IMR-90 (cell line): ENCODE results near the gene ZNF136. TPM values are rescaled to one million over a fixed set of nuclear protein-coding genes. Genes with fewer than 3 reads are reported as not detected.

Experiments
- ATAC-seq: fragments of 200-7000 bp; cut with Tn5 transposase; 2 replicates; pipeline ENCODE4 v1.9.1; 2020; ENCODE audit warnings: low read depth, mild to moderate bottlenecking, moderate library complexity
- BruUV-seq: library from RNA; stranded (reverse); fragments of 400-500 nt; replicated peaks from 2 replicates; lab custom pipeline; 2021; lab: Mats Ljungman, UMichigan
- CTCF ChIA-PET: fragments of 300-600 bp; formaldehyde crosslinking; extraction: SDS; loops from one replicate; lab custom pipeline; 2021; ENCODE audit warnings: antibody characterized with exemption; lab: Yijun Ruan, JAX
- POLR2A ChIA-PET: fragments of 300-600 bp; sonication (Branson Sonifier 250); formaldehyde crosslinking; loops from one replicate; lab custom pipeline; 2022; ENCODE audit warnings: antibody characterized with exemption; ENCODE audit not compliant: unreplicated experiment; lab: Charles Lee
- DNase-seq: peaks from one replicate; pipeline ENCODE4 v3.0.0; 2013
- H2AFZ ChIP-seq: replicated peaks from 2 replicates; pipeline ENCODE3; 2013; ENCODE audit warnings: low read length, mild to moderate bottlenecking; ENCODE audit not compliant: poor library complexity
- H2AK5ac ChIP-seq: 2 replicates; pipeline ENCODE4 v1.6.1; 2013; ENCODE audit warnings: low read depth, low read length, inconsistent platforms
- H2AK9ac ChIP-seq: replicated peaks from 2 replicates; pipeline ENCODE3; 2013; ENCODE audit warnings: mild to moderate bottlenecking, low read depth, low read length, moderate library complexity; ENCODE audit not compliant: poor library complexity
- H2BK120ac ChIP-seq: 2 replicates; pipeline ENCODE4 v1.6.1; 2013; ENCODE audit warnings: low read depth, low read length, inconsistent platforms
- H2BK15ac ChIP-seq: 3 replicates; pipeline ENCODE4 v1.6.1; 2013; ENCODE audit warnings: low read depth, low read length, inconsistent platforms
- H2BK20ac ChIP-seq: 2 replicates; pipeline ENCODE4 v1.6.1; 2013; ENCODE audit warnings: low read depth, mild to moderate bottlenecking, inconsistent platforms, low read length, moderate library complexity
- H2BK5ac ChIP-seq: 2 replicates; pipeline ENCODE4 v1.6.1; 2013; ENCODE audit warnings: mild to moderate bottlenecking, low read depth, low read length, inconsistent platforms; ENCODE audit not compliant: poor library complexity, severe bottlenecking
- H3K14ac ChIP-seq: replicated peaks from 2 replicates; pipeline ENCODE4 v1.6.1; 2013; ENCODE audit warnings: low read depth, low read length, inconsistent platforms
- H3K18ac ChIP-seq: 2 replicates; pipeline ENCODE4 v1.6.1; 2013; ENCODE audit warnings: low read depth, low read length, control low read depth
- H3K23ac ChIP-seq: 2 replicates; pipeline ENCODE4 v1.6.1; 2013; ENCODE audit warnings: low read depth, low read length, inconsistent platforms
- H3K27ac ChIP-seq: 2 replicates; pipeline ENCODE4 v1.5.1; 2013; ENCODE audit warnings: mild to moderate bottlenecking, control low read depth, low read length; ENCODE audit not compliant: insufficient read depth
- H3K27me3 ChIP-seq: 2 replicates; pipeline ENCODE4 v1.6.1; 2013; ENCODE audit warnings: low read length; ENCODE audit not compliant: control insufficient read depth, insufficient read depth
- H3K36me3 ChIP-seq: 2 replicates; pipeline ENCODE4 v1.6.1; 2013; ENCODE audit warnings: low read length, mixed read lengths; ENCODE audit not compliant: control insufficient read depth, insufficient read depth
- H3K4ac ChIP-seq: 2 replicates; pipeline ENCODE4 v1.6.1; 2013; ENCODE audit warnings: low read depth, low read length, inconsistent platforms
- H3K4me1 ChIP-seq: 2 replicates; pipeline ENCODE4 v1.6.1; 2013; ENCODE audit warnings: low read length, mixed read lengths; ENCODE audit not compliant: control insufficient read depth, insufficient read depth
- H3K4me2 ChIP-seq: 2 replicates; pipeline ENCODE4 v1.6.1; 2013; ENCODE audit warnings: low read depth, mild to moderate bottlenecking, control low read depth, low read length, moderate library complexity
- H3K4me3 ChIP-seq: 2 replicates; pipeline ENCODE4 v1.5.1; 2013; ENCODE audit warnings: low read depth, mild to moderate bottlenecking, control low read depth, low read length, moderate library complexity; ENCODE audit not compliant: insufficient read depth
- H3K56ac ChIP-seq: 2 replicates; pipeline ENCODE4 v1.6.1; 2013; ENCODE audit warnings: low read length, inconsistent platforms; ENCODE audit not compliant: insufficient read depth; ENCODE audit errors: extremely low read depth
- H3K79me1 ChIP-seq, 2 experiments: 2 replicates each; pipeline ENCODE4 v1.6.1; 2013; ENCODE audit warnings: low read length in 2 of 2, inconsistent platforms in 1 of 2, low read depth in 1 of 2
- H3K9ac ChIP-seq: 2 replicates; pipeline ENCODE4 v1.6.1; 2013; ENCODE audit warnings: low read depth, low read length, control low read depth
- H3K9me1 ChIP-seq: 2 replicates; pipeline ENCODE4 v1.6.1; 2013; ENCODE audit warnings: low read length, inconsistent platforms; ENCODE audit not compliant: insufficient read depth
- H3K9me3 ChIP-seq: 2 replicates; pipeline ENCODE4 v1.6.1; 2013; ENCODE audit warnings: low read length; ENCODE audit not compliant: control insufficient read depth, insufficient read depth
- H4K20me1 ChIP-seq: 2 replicates; pipeline ENCODE4 v1.6.1; 2013; ENCODE audit warnings: low read length, inconsistent platforms; ENCODE audit not compliant: insufficient read depth
- H4K5ac ChIP-seq: 2 replicates; pipeline ENCODE4 v1.6.1; 2013; ENCODE audit warnings: mild to moderate bottlenecking, low read depth, low read length, control low read depth
- H4K8ac ChIP-seq, 2 experiments: 2 replicates each; pipeline ENCODE4 v1.6.1; 2013; ENCODE audit warnings: low read depth in 2 of 2, low read length in 2 of 2, control low read depth in 1 of 2, inconsistent platforms in 1 of 2
- H4K91ac ChIP-seq: 2 replicates; pipeline ENCODE4 v1.6.1; 2013; ENCODE audit warnings: low read depth, low read length, inconsistent platforms; ENCODE audit not compliant: insufficient read depth
- MXI1 ChIP-seq: IDR thresholded peaks from 2 replicates; pipeline ENCODE4 v1.6.1; 2012; ENCODE audit warnings: low read depth, mild to moderate bottlenecking, low read length, moderate library complexity, borderline replicate concordance
- SMC3 ChIP-seq: fragments of 150-350 bp; IDR thresholded peaks from 2 replicates; pipeline ENCODE4 v1.6.1; 2016; ENCODE audit warnings: low read depth, mild to moderate bottlenecking, antibody characterized with exemption, low read length, moderate library complexity
- WGBS, 2 experiments: methylation state at CpG; one replicate each; pipeline versions ENCODE4 v1.1.5 to v1.1.7; 2013; ENCODE audit warnings: missing lambda C conversion rate in 2 of 2; ENCODE audit not compliant: insufficient read length in 1 of 2; ENCODE audit errors: extremely low coverage in 2 of 2; 5-methylcytosine and 5-hydroxymethylcytosine counted together
- dilution Hi-C: fragments of 300-500 bp; cut with HindIII; formaldehyde crosslinking; loops from one replicate; pipeline ENCODE4 v1.14.3; 2018; ENCODE audit warnings: low sequenced_read_pairs; ENCODE audit not compliant: unreplicated experiment
- in situ Hi-C: fragments of 300-500 bp; cut with MboI; formaldehyde crosslinking; loops from 3 replicates; pipeline ENCODE4 v1.14.3; 2019; ENCODE audit warnings: low sequenced_read_pairs, inconsistent platforms, mixed read lengths
- intact Hi-C: fragments of 100-400 bp; cut with micrococcal nuclease; formaldehyde crosslinking; loops from 2 replicates; pipeline ENCODE4 v1.10.0; 2022
- polyA plus RNA-seq, 3 experiments: library from polyadenylated mRNA; depleted of rRNA; stranded (reverse); fragments of >200 nt; gene quantifications; 2 replicates each; pipeline ENCODE4 v1.2.3, GENCODE V29; 2012; ENCODE audit warnings: low replicate concordance in 1 of 3
- total RNA-seq: library from RNA; depleted of rRNA; stranded (reverse); fragments of >200 nt; gene quantifications from 2 replicates; pipeline ENCODE4 v1.2.3, GENCODE V29; 2012

Gene ZNF136
- total and polyA plus RNA-seq, 2 of the 4 experiments (the other 2 are of a cell fraction): 1.9 to 6.8 TPM

GRCh38 chr19:12133069-12133468, 29.8 kb upstream of the ZNF136 start:
- H3K23ac ChIP-seq: no peak overlapping the region
- DNase-seq (no peak), ATAC-seq (no peak)
- 80% methylated on average over 1 of the region's 3 CpGs; no CpG with 5 or more reads in 1 of the 2 experiments for WGBS, 2 experiments
- POLR2A ChIA-PET: no interaction called here
- no peak overlapping the region for H3K56ac ChIP-seq
- TF ChIP-seq SMC3 (no peak), MXI1 (no peak)
- no peak overlapping the region for H2AFZ ChIP-seq
- CTCF ChIA-PET: no interaction called here
- H4K8ac ChIP-seq: no peak overlapping the region
- H2BK5ac ChIP-seq: no peak overlapping the region
- peaks cover 60% of the 10 kb centered on the region for H3K9me3 ChIP-seq
- H2BK120ac ChIP-seq: no peak overlapping the region
- H4K5ac ChIP-seq: no peak overlapping the region
- H2AK9ac ChIP-seq: no peak overlapping the region
- no peak overlapping the region for H2AK5ac ChIP-seq
- H3K36me3 ChIP-seq: peaks cover 50% of the 10 kb centered on the region
- no peak overlapping the region for H3K14ac ChIP-seq
- no peak overlapping the region for H3K4me2 ChIP-seq
- H3K27me3 ChIP-seq: no peaks in the 10 kb centered on the region
- H3K4ac ChIP-seq: no peak overlapping the region
- no peak overlapping the region for H4K91ac ChIP-seq
- no peak overlapping the region for H3K4me3 ChIP-seq
- peaks cover 6 to 10% of the 10 kb centered on the region in 2 experiments for H3K79me1 ChIP-seq
- no peaks in the 10 kb centered on the region for H3K9me1 ChIP-seq
- no peak overlapping the region for H3K27ac ChIP-seq
- intact Hi-C loops: no loop called here
- no peak overlapping the region for H3K9ac ChIP-seq
- no peaks in the 10 kb centered on the region for H4K20me1 ChIP-seq
- dilution Hi-C loops: no loop called here
- in situ Hi-C loops: no loop called here
- BruUV-seq: no TSS peak
- no peak overlapping the region for H2BK15ac ChIP-seq
- no peak overlapping the region for H2BK20ac ChIP-seq
- no peak overlapping the region for H3K18ac ChIP-seq
- no peaks in the 10 kb centered on the region for H3K4me1 ChIP-seq
